ENCODE results near the gene FUNDC2.
A peak's percentile ranks its signal among the peaks of the same experiment; 100 is the strongest.
"Not testable (repeated sequence)": the region's sequence is repeated elsewhere in the genome, so short reads cannot be mapped to it uniquely, and the experiment has no call there.

FUNDC2 gene, protein sequence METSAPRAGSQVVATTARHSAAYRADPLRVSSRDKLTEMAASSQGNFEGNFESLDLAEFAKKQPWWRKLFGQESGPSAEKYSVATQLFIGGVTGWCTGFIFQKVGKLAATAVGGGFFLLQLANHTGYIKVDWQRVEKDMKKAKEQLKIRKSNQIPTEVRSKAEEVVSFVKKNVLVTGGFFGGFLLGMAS

DNA sequence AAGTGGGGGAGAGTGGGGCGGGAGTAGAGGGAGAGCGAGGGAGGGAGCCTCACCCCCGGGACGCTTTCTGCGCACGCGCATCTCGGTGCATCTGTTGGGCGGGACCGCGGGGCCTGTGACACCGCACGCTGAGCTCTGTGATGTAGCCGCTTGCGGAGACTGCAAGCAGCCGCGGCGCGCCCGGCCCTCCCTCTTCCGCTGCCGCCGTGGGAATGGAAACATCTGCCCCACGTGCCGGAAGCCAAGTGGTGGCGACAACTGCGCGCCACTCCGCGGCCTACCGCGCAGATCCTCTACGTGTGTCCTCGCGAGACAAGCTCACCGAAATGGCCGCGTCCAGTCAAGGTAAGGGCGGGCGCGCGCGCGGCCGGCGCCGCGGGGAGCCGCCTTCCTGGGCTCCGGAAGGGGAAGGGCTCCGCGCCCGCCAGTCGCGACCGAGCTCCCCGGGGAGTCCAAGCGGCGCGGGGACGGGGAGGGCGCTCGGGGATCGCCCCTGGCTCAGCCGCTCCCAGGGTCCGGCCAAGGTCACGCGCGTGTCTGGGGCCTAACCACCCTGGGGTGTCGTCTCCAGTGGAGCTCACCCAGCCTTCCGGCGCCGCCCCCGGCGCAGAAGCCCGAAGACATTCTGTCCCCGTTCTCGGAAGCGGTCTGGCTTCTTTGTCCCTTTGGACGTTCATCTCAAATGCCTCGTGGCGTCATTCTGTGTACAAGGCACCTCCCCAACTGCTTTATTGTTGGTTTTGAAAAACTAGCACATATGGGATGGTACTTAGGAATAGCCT, at the start of gene FUNDC2:
Gene FUNDC2 (plus strand): TSS at position 118 of the 782 bp plus-strand sequence. CDS start 95 bp downstream, at position 213.
- H3K4me3 ChIP-seq: peak within 1 kb of the TSS; percentile 47 to 72 (median 60)
- peak within 1 kb of the TSS; percentile 76 to 97 (median 94) for H3K27ac ChIP-seq

GRCh38 chrX:154979629-154980028, 47.0 kb upstream of the FUNDC2 start:
- no peak overlapping the region for H3K27ac ChIP-seq
- no peak overlapping the region for H3K4me3 ChIP-seq

- peak overlapping the region in 3 of 7 experiments; percentile 20 to 26 (median 23) for H3K4me3 ChIP-seq
- H3K27ac ChIP-seq: peak overlapping the region in 2 of 21 experiments; percentile 17 to 61
These were observed 46.1 kb upstream of the FUNDC2 start for GRCh38 chrX:154980330-154981115.

- peak overlapping the region in 1 of 21 experiments; percentile 61 for H3K27ac ChIP-seq
- H3K4me3 ChIP-seq: peak overlapping the region in 1 of 7 experiments; percentile 26
These were observed 45.6 kb upstream of the FUNDC2 start for GRCh38 chrX:154981116-154981411.

GRCh38 chrX:154986826-154987575, 39.6 kb upstream of the FUNDC2 start:
- H3K27ac ChIP-seq: no peak overlapping the region

DNA sequence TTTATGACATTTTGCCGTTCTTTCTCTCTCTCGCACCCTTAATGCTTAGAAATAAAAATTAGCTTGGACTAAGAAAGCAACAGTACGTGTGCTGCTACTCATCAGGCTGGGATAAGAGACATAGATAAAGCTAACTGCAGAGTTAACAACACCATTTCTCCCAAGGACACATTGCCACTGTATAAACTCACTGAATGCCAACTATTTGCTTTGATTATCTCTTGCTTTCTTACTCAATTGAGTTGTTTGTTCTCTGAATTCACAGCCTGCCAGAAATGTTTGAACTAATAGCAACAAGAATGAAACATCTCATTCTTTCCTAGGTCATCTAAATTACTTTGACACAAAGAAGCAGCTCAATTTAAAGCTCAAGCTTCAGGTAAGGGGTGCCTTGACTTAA, 38.7 kb upstream of the FUNDC2 start:
- no peak overlapping the region for H3K27ac ChIP-seq
- H3K4me3 ChIP-seq: no peak overlapping the region

More at GRCh38 chrX:154986826-154987575, 39.6 kb upstream of the FUNDC2 start:
- H3K4me3 ChIP-seq: no peak overlapping the region

DNA sequence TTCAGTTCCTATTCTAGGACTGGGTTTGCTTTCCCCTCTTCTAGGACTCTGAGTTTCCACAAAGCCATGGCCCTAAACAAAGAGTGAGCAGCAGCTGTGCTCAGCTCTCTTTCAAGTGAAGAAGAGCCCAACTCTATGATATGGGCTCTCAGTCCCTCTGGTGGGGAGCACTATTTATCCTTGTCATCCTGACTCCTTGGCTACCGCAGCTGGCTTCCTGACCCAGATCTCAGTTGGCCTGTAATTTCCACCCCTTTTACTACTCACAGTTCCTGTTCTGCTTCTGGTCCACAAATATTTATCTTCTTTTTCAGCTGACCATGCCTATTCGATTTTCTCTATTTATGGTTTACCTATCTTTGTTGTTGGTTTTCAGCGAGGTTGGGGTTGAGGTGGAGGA, 37.9 kb upstream of the FUNDC2 start:
- Histone ChIP-seq H3K4me3 (no peak overlapping the region), H3K27ac (no peak overlapping the region)

GRCh38 chrX:154990496-154990895, 36.1 kb upstream of the FUNDC2 start:
- H3K4me3 ChIP-seq: no peak overlapping the region

DNA sequence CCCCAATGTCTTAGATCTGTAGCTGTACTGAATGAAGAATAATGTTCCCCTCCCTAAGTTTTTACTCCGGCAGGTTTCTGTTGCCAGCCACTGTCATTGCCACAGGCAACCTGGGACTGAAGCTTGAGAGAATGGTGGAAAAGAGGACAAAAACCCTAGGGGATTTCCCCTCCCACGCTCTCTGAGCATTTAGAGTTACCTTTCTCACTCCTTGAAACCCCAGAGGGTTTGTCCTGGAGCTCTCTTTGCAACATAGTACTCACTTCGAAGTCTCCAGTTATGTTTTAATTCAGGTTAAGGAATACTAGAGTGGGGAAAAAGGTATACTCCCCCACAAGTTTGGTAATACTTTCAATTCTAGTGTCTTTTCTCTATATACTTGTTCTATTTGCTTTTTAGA, 35.6 kb upstream of the FUNDC2 start:
- H3K27ac ChIP-seq: no peak overlapping the region
- H3K4me3 ChIP-seq: no peak overlapping the region

More at GRCh38 chrX:154990496-154990895, 36.1 kb upstream of the FUNDC2 start:
- H3K27ac ChIP-seq: no peak overlapping the region

- Histone ChIP-seq H3K27ac (no peak overlapping the region), H3K4me3 (no peak overlapping the region)
These were observed 35.2 kb upstream of the FUNDC2 start for GRCh38 chrX:154991476-154991875.

DNA sequence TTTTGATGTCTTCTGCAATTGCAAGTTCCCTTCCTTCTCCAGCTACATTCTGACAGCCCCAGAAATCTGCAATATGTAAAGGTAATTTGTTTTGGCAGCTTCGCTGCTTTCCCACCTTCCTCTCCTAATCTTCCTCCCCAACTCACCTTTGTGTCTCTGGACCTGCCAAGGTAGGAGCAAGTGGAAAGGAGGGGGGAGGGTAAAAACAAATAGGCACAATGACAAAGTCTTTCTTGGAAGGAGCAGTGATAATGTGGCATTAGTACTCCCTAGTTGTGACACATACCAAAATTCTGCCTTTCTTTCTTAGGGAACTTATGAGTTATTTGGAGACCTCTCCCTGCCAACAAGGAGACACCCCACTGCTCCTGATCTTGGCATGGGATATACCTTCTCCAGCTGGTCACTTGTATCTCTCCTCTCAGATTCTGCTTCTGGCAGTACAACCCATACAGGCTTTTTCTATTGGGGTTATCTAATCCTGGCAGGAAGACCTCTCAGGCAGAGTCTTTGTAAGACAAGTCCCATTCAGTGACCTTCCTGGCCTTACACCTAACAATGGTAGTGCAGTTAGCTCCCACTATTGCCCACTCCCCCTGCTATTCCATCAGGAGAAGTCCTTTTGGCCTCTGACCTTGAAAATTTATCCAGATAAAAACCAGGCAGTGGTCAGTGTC, 28.3 kb upstream of the FUNDC2 start:
- H3K27ac ChIP-seq: no peak overlapping the region
- H3K4me3 ChIP-seq: no peak overlapping the region

DNA sequence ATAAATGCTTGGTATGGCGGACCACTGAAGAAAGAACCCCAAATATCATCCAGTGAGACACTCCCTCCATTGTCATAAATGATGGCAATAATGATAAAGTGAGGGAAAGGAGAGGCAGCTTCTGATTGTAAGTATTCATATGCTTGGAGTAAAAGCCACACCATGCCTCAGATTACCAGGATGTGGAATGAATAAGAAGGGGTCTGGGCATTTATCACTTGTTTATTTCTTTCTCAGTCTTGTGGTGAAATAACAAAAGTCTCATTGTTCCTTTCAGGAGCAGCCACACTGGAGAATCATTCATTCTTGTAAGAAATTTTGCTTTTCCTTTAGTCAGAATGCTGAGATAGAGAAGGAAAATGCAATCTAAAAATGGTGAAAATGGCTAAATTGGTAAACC, 25.8 kb upstream of the FUNDC2 start:
- Histone ChIP-seq H3K4me3 (no peak overlapping the region), H3K27ac (no peak overlapping the region)

DNA sequence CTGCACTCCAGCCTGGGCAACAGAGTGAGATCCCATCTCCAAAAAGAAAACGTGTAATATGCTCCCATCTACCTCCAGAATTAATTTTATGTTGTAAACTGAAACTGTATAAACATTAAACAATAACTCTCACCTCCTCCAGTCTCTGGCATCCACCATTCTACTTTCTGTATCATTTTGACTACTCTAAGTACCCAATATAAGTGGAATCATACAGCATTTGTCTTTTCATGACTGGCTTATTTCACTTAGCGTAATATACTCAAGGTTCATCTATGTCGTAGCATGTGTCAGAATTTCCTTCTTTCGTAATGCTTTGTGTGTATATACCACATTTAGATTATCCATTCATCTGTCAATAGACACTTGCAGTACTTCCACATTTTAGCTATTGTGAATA, 24.8 kb upstream of the FUNDC2 start:
- no peak overlapping the region for H3K4me3 ChIP-seq
- H3K27ac ChIP-seq: no peak overlapping the region

DNA sequence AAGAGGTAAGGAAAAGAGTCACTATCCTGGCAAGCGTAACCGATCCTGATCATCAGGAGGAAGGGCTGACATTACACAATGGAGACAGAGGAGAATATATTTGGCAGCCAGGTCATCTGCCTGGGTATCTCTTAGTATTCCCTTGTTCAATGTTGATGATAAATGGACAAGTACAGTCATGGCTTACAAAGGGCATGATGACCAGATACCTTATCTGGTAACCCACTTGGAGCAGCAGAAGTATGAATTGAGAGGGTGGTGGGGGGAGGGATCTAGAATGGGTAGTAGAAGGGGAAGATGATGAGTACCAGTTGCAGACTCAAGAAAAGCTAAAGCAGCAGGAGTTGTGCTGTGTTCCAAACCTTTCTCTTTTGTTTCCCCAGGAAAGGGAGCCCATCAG, 21.5 kb upstream of the FUNDC2 start:
- H3K4me3 ChIP-seq: no peak overlapping the region
- no peak overlapping the region for H3K27ac ChIP-seq

DNA sequence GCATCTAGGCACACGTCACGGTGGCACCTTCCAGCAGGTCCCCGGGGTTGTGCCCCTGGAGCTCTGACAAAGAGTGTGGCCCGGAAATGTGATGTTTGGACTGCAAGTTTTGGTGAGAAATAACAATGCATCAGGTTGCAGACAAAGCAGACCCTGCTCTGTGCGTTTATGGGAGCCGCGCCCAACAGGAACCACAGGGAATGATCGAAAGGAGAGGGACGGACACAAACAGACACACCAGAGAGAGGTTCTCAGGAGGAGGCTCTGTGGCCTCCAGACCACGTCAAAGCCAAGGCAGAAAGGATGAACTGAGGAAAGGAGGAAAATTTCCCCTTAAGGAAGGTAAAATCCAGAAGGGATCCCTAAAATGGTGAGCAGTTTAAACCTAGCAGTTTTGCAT, 20.3 kb upstream of the FUNDC2 start:
- not testable (repeated sequence) for H3K27ac ChIP-seq, H3K4me3 ChIP-seq

GRCh38 chrX:155006913-155007671, 19.6 kb upstream of the FUNDC2 start:
- H3K27ac ChIP-seq, H3K4me3 ChIP-seq: not testable (repeated sequence)

GRCh38 chrX:155008578-155008977, 18.1 kb upstream of the FUNDC2 start:
- H3K4me3 ChIP-seq: not testable (repeated sequence)

GRCh38 chrX:155009994-155010472, 16.6 kb upstream of the FUNDC2 start:
- Histone ChIP-seq H3K4me3 (no peak overlapping the region), H3K27ac (no peak overlapping the region)

More at GRCh38 chrX:155008578-155008977, 18.1 kb upstream of the FUNDC2 start:
- H3K27ac ChIP-seq: not testable (repeated sequence)

- Histone ChIP-seq H3K27ac (no peak overlapping the region), H3K4me3 (no peak overlapping the region)
These were observed 6.1 kb upstream of the FUNDC2 start for GRCh38 chrX:155020591-155020990.
